Type B pancreatic cell (in vitro differentiated cells): Measurements from ENCODE around the gene IL20RB. TPM values are rescaled to one million over a fixed set of nuclear protein-coding genes. Genes with fewer than 3 reads are reported as not detected.

Source experiments
- DNase-seq: peaks from one replicate; pipeline ENCODE4 v3.0.0; 2021; ENCODE audit warnings: mixed read lengths; ENCODE audit not compliant: unreplicated experiment; ENCODE audit errors: extremely low spot score
- H3K27ac Mint-ChIP-seq: 2 replicates; pipeline ENCODE4 v1.8.0; 2021; ENCODE audit warnings: mild to moderate bottlenecking, mixed read lengths
- H3K27me3 Mint-ChIP-seq: 2 replicates; pipeline ENCODE4 v1.8.0; 2021; ENCODE audit warnings: mixed read lengths
- H3K36me3 Mint-ChIP-seq: 2 replicates; pipeline ENCODE4 v1.8.0; 2021; ENCODE audit warnings: mixed read lengths
- H3K4me1 Mint-ChIP-seq: one replicate; pipeline ENCODE4 v1.8.0; 2021; ENCODE audit warnings: mixed read lengths; ENCODE audit not compliant: unreplicated experiment
- H3K4me3 Mint-ChIP-seq: 2 replicates; pipeline ENCODE4 v1.8.0; 2021; ENCODE audit warnings: mild to moderate bottlenecking, mixed read lengths
- H3K9me3 Mint-ChIP-seq: 2 replicates; pipeline ENCODE4 v1.8.0; 2021; ENCODE audit warnings: mixed read lengths
- total RNA-seq: library from RNA; stranded (reverse); gene quantifications from 2 replicates; pipeline ENCODE4 v1.2.1, GENCODE V29; 2021; ENCODE audit warnings: low replicate concordance
- TF ChIP-seq, protein P1 (sequence below): fragments of 200-600 bp; sonication (generic); conservative IDR thresholded peaks from 2 replicates; pipeline ENCODE4 v1.5.0; 2021; ENCODE audit warnings: antibody characterized with exemption, mild to moderate bottlenecking

The IL20RB gene
- total RNA-seq, 1 donor from 2014 or later, result 0.56 TPM

DNA sequence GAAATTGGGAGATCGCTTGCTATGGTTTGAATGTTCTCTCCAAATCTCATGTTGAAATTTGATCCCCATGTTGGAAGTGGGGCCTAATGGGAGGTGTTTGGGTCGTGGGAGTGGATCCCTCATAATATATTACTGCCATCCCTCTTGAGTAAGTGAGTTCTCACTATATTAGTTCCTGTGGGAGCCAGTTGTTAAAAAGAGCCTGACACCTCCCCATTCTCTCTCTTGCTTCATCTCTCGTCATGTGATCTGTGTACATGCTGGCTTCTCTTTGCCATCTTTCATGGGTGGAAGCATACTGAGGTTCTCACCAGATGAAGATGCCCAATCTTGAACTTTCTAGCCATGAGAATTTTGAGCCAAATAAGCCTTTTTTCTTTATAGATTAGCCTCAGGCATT lies 43.0 kb upstream of the IL20RB start:
- Mint-ChIP-seq H3K36me3 (peaks cover 33% of the 10 kb centered on the region), H3K9me3 (peaks cover 11% of the 10 kb centered on the region), H3K4me3 (no peak overlapping the region), H3K27me3 (no peaks in the 10 kb centered on the region), H3K27ac (no peak overlapping the region), H3K4me1 (peaks cover 14% of the 10 kb centered on the region)
- TF ChIP-seq, protein P1, sequence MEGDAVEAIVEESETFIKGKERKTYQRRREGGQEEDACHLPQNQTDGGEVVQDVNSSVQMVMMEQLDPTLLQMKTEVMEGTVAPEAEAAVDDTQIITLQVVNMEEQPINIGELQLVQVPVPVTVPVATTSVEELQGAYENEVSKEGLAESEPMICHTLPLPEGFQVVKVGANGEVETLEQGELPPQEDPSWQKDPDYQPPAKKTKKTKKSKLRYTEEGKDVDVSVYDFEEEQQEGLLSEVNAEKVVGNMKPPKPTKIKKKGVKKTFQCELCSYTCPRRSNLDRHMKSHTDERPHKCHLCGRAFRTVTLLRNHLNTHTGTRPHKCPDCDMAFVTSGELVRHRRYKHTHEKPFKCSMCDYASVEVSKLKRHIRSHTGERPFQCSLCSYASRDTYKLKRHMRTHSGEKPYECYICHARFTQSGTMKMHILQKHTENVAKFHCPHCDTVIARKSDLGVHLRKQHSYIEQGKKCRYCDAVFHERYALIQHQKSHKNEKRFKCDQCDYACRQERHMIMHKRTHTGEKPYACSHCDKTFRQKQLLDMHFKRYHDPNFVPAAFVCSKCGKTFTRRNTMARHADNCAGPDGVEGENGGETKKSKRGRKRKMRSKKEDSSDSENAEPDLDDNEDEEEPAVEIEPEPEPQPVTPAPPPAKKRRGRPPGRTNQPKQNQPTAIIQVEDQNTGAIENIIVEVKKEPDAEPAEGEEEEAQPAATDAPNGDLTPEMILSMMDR, result no peak
- DNase-seq, result no peak

DNA sequence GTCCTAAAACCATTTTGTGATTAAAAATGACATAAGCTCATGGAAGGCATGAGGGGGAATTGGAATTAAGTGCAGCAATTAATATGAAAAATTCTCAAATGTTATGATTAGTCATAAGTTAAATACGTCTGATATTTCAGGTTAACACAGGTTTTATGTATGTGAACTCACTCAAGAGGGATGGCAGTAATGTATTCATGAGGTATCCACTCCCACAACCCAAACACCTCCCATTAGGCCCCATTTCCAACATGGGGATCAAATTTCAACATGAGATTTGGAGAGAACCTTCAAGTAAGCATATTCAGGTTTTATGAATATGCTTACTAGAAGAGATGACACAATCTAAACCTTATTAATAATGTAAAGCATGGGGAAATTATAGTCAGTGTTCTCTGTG lies 41.6 kb upstream of the IL20RB start:
- Mint-ChIP-seq H3K9me3 (peaks cover 13% of the 10 kb centered on the region), H3K4me3 (no peak overlapping the region), H3K27ac (no peak overlapping the region), H3K27me3 (no peaks in the 10 kb centered on the region), H3K4me1 (peaks cover 14% of the 10 kb centered on the region), H3K36me3 (peaks cover 35% of the 10 kb centered on the region)
- TF ChIP-seq, protein P1, result no peak
- DNase-seq, result no peak

DNA sequence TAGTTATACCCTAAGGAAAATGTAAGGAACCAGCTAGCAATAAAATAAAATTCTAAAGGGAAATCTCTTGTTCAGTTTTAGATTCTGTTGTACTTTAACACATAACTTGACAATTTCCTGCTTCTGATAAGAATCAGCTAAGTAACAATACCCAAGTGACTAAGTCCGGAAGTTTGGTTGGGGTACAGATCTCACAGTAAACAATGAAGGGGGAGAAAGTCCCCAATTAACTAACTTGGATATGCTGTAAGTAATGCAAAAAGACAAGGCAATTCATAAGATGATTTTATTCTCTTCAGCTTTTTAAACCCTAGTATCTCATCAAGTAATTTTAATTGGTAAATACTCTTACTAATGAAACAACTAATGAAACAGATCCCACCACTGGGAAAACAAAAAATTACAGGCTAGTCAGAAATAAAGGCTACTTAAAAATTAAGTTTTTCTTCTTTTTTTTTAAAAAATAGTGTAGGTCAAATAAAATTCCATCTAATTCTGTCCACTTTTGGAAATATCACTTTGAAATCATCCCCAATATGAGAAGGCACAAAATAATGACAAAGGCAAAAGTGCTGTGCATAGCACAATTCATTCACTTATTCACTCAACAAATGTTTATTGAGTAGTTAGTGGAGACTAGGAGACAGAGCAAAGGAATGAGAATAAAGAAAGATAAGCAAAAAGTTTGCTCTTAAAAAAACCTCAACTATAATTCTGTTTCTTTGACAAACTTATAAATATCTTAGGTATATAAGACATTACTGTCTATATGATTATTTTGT lies 37.8 kb upstream of the IL20RB start:
- H3K27ac Mint-ChIP-seq, result no peak overlapping the region
- H3K36me3 Mint-ChIP-seq, result peaks cover 20% of the 10 kb centered on the region
- no peak for DNase-seq
- H3K4me3 Mint-ChIP-seq, result no peak overlapping the region
- no peaks in the 10 kb centered on the region for H3K27me3 Mint-ChIP-seq
- H3K9me3 Mint-ChIP-seq, result peaks cover 10% of the 10 kb centered on the region
- H3K4me1 Mint-ChIP-seq, result peaks cover 4% of the 10 kb centered on the region
- TF ChIP-seq, protein P1, result no peak

DNA sequence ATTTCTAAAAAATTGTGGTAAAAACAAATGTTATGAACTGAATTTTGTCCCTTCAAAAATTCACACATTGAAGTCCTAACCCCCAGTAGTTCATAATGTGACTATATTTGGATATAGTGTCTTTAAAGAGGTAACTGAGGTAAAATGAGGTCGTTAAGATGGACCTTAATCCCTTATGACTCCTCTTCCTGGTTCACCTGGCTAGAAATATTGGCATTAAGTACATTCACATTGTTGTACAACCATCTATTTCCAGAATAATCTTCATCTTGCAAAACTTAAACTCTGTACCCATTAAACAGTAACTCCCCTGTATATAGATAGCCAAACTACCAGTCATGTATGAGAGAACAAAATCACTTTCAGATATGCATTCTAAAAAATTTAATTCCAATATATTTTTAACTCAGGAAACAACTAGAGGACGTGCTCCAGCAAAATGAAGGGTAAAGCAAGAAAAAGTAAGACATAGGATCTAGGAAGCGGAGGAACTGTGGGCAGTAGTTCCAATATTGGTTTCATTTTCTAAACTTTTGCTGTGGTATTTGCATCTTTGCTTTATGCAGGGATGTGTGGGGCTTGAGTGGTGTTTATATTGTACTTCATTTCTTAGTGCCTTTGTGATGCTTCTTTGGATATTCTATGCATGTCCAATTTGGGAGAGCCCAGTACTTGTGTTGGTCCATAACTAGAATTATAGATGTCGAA lies 36.7 kb upstream of the IL20RB start:
- TF ChIP-seq, protein P1, result no peak
- Mint-ChIP-seq H3K27me3 (no peaks in the 10 kb centered on the region), H3K36me3 (peaks cover 15% of the 10 kb centered on the region), H3K9me3 (peaks cover 6% of the 10 kb centered on the region), H3K4me3 (no peak overlapping the region), H3K27ac (no peak overlapping the region), H3K4me1 (no peaks in the 10 kb centered on the region)
- DNase-seq, result no peak

DNA sequence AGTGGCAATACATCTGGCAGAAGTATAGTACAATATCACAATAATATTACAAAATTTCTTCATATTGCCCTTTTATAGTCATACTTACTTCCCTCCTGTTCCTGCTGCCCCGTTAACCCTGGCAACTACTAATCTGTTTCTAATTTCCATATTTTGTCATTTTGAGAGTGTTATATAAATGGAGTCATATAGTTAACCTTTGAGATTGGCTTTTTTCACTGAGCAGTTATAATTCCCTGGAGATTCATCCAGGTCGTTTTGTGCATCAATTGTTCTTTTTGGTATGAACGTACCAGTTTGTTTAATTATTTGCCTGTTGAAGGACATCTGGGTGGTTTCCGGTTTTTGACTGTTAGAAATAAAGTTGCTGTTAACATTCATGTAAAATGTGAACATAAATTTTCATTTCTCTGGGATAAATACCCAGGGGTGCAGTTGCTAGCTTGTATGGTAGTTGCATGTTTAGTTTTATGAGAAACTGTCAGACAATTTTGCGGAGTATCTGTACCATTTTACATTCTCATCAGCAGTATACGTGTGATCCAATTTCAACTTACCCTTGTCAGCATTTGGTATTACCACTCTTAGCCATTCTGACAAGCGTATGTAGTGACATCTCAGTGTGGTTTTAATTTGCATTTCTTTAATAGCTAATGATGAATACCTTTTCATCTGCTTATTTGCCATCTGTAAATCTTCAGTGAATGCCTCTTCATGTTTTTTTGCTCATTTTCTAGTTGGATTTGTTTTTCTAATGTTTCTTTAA lies 32.2 kb upstream of the IL20RB start:
- Mint-ChIP-seq H3K36me3 (peaks cover 18% of the 10 kb centered on the region), H3K27ac (no peak overlapping the region), H3K4me3 (no peak overlapping the region), H3K4me1 (peaks cover 4% of the 10 kb centered on the region), H3K9me3 (peaks cover 6% of the 10 kb centered on the region), H3K27me3 (no peaks in the 10 kb centered on the region)
- DNase-seq, result no peak
- TF ChIP-seq, protein P1, result no peak
